NCI-H510A (cell line): ENCODE data around the gene CKB.

Source experiments
- DNase-seq: peaks from one replicate; lab custom pipeline; 2025; lab: John Stamatoyannopoulos, UW

CKB gene

GRCh38 chr14:103488071-103488470 is 34.6 kb downstream of the CKB start:
- no peak for DNase-seq

- no peak for DNase-seq
Observed at GRCh38 chr14:103485504-103485903, 37.1 kb downstream of the CKB start.

DNA sequence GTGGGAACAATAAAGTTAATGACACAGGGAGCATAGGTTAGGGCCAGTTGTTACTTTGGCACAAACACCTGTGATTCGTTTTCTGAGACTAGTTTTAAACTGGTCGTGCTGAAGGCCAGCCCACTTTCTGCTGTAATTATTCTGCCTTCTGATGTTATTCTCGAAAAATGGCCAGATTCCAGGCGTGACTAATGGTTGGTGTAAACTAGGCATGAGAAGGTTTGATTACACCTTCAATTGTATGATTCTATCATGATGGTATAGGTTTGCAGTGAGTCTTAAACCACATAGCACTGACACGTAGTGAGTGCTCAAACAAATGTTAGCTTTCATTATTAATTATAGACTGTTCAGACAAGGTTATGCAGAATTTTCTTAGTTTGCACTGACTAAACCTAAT is 39.0 kb downstream of the CKB start:
- DNase-seq: no peak

DNA sequence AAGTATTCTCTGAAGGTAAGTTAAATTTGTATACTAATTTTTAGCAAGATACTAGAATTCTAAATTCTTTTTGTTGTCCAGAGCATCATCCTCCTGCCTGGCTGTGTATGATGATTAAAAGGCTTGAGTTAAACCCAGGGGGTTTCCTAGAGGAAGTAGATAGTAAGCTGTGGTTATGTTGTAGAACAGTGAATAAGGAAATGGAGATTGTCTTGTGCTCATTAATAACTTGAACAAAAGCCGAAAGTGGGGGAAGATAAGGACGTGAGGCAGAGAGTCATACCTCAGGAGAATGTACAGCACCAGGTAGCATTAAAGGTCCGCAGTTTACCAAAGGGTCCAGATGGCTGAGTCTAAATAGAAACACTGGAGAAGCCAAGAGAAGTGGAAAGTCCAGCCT is 42.0 kb downstream of the CKB start:
- no peak for DNase-seq

DNA sequence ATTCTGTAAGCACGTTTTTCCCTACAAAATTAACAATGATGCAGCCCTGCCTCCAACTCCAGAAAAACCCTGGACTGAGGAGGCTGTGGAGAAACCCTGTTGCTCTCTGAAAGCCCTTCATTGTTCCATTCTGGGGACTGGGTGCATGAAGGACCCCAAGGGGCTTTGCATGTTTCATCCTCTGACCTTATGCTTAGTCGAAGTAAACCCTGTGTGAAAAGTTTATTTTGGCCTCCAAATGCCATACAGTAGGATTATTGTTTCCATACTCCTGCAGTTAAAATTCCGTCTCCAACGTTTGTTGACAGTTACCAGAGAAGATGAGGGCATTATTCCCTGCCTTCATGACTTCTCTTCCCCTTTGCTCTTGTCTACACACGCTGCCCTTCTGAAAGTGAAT is 46.0 kb downstream of the CKB start:
- no peak for DNase-seq

- no peak for DNase-seq
Observed at GRCh38 chr14:103476065-103476464, 46.6 kb downstream of the CKB start.

GRCh38 chr14:103474893-103475292 is 47.7 kb downstream of the CKB start:
- DNase-seq: no peak

DNA sequence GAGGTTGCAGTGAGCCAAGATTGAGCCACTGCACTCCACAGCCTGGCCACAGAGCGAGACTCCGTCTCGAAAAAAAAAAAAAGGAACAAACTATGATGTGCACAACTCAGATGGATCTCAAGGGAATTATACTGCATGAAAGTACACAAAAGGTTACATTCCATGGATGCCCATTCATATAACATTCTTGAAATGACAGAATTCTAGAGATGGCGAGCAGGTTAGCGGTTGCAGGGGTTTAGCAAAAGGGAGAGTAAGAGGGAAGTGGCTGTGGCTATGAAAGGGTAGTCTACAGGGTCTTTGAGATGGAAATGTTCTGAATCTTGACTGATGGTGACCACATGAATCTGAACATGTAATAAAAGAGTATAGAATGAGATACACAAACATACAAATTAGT is 49.7 kb downstream of the CKB start:
- DNase-seq: no peak
